Hepatocyte (in vitro differentiated cells): Measurements from ENCODE around the gene CAMK2N2.

Source experiments
- EZH2 ChIP-seq: fragments of 200-600 bp; sonication (generic); IDR thresholded peaks from 2 replicates; pipeline ENCODE4 v1.6.1; 2016; ENCODE audit warnings: antibody characterized with exemption, mild to moderate bottlenecking, borderline replicate concordance
- EZH2phosphoT487 ChIP-seq: fragments of 200-600 bp; sonication (generic); IDR thresholded peaks from one replicate; pipeline ENCODE4 v1.6.1; 2018; ENCODE audit warnings: antibody characterized with exemption, mild to moderate bottlenecking, low read depth, moderate library complexity; ENCODE audit not compliant: unreplicated experiment, severe bottlenecking
- TF ChIP-seq, protein P1 (sequence below): fragments of 200-600 bp; sonication (generic); IDR thresholded peaks from 2 replicates; pipeline ENCODE4 v1.5.1; 2016; ENCODE audit warnings: antibody characterized with exemption, mild to moderate bottlenecking; ENCODE audit not compliant: poor library complexity

DNA sequence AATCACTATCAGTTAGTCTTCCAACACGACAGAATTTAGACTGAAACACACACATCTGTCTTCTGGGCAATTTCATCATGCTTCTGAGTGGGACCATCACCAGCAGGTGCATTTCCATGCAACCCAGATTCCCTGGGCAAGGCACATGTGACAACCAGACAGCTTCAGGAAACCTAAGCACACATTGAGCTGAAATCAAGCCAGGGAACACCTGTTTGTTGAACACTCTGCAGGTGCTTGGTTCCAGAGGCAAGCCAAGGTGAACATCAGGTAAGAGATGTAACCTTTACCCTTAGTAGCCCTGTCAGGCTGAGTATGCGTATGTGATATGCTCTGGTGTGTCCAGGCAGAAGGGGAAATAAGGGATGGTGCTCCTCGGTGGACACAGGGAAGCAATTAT, 34.4 kb upstream of the CAMK2N2 start:
- TF ChIP-seq EZH2 (no peak), EZH2phosphoT487 (no peak)
- TF ChIP-seq, protein P1, sequence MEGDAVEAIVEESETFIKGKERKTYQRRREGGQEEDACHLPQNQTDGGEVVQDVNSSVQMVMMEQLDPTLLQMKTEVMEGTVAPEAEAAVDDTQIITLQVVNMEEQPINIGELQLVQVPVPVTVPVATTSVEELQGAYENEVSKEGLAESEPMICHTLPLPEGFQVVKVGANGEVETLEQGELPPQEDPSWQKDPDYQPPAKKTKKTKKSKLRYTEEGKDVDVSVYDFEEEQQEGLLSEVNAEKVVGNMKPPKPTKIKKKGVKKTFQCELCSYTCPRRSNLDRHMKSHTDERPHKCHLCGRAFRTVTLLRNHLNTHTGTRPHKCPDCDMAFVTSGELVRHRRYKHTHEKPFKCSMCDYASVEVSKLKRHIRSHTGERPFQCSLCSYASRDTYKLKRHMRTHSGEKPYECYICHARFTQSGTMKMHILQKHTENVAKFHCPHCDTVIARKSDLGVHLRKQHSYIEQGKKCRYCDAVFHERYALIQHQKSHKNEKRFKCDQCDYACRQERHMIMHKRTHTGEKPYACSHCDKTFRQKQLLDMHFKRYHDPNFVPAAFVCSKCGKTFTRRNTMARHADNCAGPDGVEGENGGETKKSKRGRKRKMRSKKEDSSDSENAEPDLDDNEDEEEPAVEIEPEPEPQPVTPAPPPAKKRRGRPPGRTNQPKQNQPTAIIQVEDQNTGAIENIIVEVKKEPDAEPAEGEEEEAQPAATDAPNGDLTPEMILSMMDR = no peak
